Middle frontal gyrus (tissue), 1 donor: ENCODE data around the gene MYF5.
"Not testable (repeated sequence)": the region's sequence is repeated elsewhere in the genome, so short reads cannot be mapped to it uniquely, and the experiment has no call there.

Experiments used
- DNase-seq: peaks from one replicate; pipeline ENCODE4 v3.0.0-alpha.2; 2015; ENCODE audit warnings: low spot score; ENCODE audit errors: extremely low spot score

MYF5 gene

GRCh38 chr12:80716696-80717469, at the start of gene MYF5:
MYF5 (plus strand) TSS chr12:80716912; CDS start chr12:80717064, 152 bp downstream.
- no peak for DNase-seq

DNA sequence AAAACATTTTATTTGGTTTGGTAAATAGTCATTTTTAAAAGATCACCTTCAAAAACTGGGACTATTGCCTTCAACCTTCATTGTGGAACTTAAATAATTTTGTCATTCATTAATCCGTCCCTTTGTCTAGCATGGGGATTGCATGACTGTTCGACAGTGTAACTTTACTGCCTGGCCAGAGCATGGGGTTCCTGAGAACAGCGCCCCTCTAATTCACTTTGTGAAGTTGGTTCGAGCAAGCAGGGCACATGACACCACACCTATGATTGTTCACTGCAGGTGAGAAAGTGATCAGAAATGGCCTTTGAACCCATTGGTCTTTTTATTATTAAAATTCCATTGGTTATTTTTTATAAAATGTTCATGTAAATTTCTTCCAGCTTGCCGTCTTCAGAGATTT, 46.5 kb upstream of the MYF5 start:
- DNase-seq = no peak

DNA sequence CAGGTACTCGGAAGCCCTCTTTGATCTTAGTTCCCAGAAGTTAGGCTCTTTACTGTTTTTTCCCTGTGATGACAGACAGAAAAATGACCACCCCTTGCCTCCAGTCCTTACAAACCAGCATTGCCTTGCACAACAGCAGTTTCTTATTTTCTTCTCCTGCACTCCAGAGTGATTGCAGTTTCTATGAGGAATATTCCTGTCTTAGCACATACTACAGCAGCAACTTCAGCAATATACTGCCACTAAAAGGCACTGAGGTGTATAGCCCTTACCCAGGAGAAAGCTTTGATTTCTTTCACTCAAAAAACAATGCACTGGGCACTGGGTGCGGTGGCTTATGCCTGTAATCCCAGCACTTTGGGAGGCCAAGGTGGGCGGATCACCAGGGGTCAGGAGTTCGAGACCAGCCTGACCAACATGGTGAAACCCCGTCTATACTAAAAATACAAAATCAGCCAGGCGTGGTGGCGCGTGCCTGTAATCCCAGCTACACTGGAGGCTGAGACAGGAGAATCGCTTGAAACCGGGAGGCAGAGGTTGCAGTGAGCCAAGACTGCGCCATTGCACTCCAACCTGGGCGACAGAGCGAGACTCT, 40.6 kb upstream of the MYF5 start:
- DNase-seq = not testable (repeated sequence)

GRCh38 chr12:80676856-80677255, 39.9 kb upstream of the MYF5 start:
- no peak for DNase-seq

- no peak for DNase-seq
These were observed 38.7 kb upstream of the MYF5 start for GRCh38 chr12:80677994-80678393.

- no peak for DNase-seq
These were observed 37.2 kb upstream of the MYF5 start for GRCh38 chr12:80679346-80680131.

- DNase-seq = no peak
These were observed 35.4 kb upstream of the MYF5 start for GRCh38 chr12:80681287-80681686.

GRCh38 chr12:80681786-80682185, 34.9 kb upstream of the MYF5 start:
- DNase-seq = no peak

GRCh38 chr12:80684077-80684495, 32.6 kb upstream of the MYF5 start:
- no peak for DNase-seq

GRCh38 chr12:80690090-80690489, 26.6 kb upstream of the MYF5 start:
- no peak for DNase-seq

DNA sequence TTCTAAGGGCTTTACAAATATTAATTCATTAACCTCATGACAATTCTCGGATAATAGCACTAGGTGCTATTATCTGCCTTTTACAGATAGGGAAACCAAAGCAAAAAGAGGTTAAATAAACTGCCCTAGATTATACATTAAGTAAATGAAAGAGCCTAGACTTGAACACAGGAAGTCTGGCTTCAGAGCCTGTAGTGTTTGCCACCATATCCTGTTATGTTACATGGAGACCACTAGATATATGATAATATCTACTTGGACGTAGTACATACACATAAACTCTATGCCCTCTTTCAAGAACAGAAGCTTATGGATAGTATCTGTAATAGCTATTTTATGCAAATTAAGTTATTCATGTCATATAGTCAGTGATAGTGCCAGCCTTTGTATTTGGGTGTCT, 26.2 kb upstream of the MYF5 start:
- DNase-seq = no peak

DNA sequence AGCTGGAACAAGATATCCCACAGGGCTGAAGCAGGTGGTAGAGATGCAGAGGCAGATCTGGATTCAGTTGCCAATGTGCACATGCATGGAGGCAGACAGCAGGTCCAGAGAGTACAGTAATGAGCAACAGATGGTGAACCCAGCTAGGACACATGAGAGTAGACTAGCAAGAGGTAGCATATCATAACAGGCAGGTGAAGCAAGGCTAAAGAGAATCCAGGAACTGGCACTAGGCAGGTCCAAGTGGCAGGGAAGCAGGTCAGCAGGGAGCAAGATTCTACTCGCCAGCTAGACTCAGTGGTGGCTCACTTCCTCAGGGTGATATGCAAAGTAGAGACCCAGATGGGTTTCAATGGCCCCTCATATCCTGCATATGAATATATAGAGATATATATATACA, 24.6 kb upstream of the MYF5 start:
- no peak for DNase-seq

- no peak for DNase-seq
These were observed 19.3 kb upstream of the MYF5 start for GRCh38 chr12:80697270-80697887.

DNA sequence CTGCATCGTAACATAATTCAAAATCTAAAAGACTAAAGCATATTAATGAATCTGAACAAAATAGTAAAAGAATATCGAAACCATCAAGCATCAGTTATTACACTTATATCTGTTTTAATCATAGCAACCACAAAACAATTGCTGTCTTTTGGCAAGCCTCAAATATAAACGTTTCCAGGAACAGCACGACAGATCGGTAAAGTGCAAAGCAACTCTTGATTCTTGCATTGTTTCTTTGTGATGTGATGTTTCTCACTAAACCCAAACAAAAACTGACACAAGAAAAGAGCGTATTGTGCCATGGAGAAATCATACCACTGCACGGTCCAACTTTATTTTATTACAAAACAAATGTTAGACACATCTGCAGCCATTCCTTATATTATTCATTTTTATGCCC, 18.5 kb upstream of the MYF5 start:
- DNase-seq = no peak

GRCh38 chr12:80698847-80699542, 17.7 kb upstream of the MYF5 start:
- no peak for DNase-seq

GRCh38 chr12:80700327-80700726, 16.4 kb upstream of the MYF5 start:
- DNase-seq = no peak

- no peak for DNase-seq
These were observed 15.3 kb upstream of the MYF5 start for GRCh38 chr12:80701388-80701787.

GRCh38 chr12:80702889-80703805, 13.6 kb upstream of the MYF5 start:
- no peak for DNase-seq

DNA sequence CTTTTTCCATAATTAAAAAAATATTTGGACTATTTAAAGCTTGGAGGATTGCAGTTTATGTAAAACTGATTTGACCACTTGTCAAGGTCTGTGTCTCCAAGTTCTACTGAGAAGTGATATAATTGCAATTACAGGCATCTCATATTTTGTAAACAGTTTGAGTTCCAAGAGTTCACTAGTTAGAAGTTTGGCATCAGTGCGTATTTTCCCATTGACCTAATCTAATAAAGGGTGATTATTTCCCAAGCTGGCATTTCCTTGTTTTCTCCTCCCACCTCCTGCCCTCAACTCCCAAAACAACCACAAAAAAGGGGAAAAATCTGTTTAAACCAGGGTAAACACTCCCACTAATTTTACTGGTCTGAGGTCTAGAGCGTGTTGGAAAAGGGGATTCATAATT, 12.3 kb upstream of the MYF5 start:
- DNase-seq = no peak

DNA sequence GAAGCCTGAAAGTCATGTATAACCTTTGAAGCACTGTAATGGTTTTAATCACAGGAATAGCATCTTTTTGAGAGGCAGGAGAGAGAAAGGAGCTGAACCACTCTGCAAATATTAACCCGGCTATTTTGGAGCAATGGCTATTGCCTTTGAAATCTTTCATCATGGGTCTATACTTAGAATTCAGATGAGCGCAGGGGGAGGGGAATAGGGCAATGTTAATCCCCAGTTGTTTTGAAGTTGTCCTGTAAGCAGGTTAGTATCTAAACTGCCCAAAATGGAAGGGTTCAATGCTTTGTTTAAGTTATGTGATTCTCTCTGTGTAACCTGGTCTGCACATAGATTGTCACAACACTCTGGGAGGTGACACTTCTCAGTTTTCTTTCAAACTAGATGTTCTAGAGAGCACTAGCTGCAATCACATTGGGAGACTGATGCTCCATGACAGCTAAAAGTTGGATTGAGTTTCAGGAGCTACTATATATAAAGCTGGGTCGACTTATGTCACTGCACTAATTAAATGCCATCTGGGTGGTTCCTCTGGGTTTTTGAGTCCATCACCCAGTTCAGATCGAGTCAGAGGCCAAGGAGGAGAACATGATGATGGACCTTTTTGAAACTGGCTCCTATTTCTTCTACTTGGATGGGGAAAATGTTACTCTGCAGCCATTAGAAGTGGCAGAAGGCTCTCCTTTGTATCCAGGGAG, 9.4 kb upstream of the MYF5 start, which contains the start of gene MYF6:
TSS of gene MYF6 (plus strand) at position 509 of the 704 bp plus-strand sequence. CDS start at position 595, 86 bp downstream.
- no peak for DNase-seq
